GM13977 (cell line): ENCODE data around the gene NRAP.
"Not testable (repeated sequence)": the region's sequence is repeated elsewhere in the genome, so short reads cannot be mapped to it uniquely, and the experiment has no call there.

Source experiments
- DNase-seq: peaks from one replicate; pipeline ENCODE4 v3.0.0; 2012; ENCODE audit warnings: low spot score
- in situ Hi-C: fragments of 300-500 bp; cut with MboI; formaldehyde crosslinking; loops from one replicate; pipeline ENCODE4 v1.12.0; 2022; ENCODE audit warnings: low sequenced_read_pairs, low pct_unique_long_range_greater_than_20kb, mixed read lengths, inconsistent platforms; ENCODE audit not compliant: unreplicated experiment
- TF ChIP-seq, protein P1 (sequence below): IDR thresholded peaks from 2 replicates; pipeline ENCODE4 v1.5.1; 2012; ENCODE audit warnings: mild to moderate bottlenecking, control low read depth; ENCODE audit not compliant: insufficient read depth; ENCODE audit errors: extremely low read depth, missing control alignments

NRAP gene

DNA sequence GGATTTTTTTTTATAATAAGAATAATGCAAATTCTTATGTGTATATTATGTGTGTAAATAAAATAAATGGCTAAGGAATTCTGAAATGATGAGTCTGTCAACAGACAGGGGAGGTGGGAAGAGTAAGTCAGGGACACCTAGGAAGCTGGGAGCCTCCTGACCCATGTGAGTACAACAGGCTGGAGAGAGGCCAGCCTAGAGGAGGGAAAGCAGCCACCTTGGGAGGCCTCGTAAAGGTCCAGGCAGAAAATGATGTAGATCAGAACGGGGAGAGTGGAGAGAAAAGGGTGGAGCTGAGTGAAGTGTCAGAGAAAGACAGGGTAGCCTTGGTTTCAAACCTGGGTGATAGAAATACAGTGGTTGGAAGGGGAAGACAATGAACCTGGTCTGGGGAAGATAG, 6.9 kb downstream of the NRAP start:
- TF ChIP-seq, protein P1, sequence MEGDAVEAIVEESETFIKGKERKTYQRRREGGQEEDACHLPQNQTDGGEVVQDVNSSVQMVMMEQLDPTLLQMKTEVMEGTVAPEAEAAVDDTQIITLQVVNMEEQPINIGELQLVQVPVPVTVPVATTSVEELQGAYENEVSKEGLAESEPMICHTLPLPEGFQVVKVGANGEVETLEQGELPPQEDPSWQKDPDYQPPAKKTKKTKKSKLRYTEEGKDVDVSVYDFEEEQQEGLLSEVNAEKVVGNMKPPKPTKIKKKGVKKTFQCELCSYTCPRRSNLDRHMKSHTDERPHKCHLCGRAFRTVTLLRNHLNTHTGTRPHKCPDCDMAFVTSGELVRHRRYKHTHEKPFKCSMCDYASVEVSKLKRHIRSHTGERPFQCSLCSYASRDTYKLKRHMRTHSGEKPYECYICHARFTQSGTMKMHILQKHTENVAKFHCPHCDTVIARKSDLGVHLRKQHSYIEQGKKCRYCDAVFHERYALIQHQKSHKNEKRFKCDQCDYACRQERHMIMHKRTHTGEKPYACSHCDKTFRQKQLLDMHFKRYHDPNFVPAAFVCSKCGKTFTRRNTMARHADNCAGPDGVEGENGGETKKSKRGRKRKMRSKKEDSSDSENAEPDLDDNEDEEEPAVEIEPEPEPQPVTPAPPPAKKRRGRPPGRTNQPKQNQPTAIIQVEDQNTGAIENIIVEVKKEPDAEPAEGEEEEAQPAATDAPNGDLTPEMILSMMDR: no peak
- DNase-seq: no peak
- in situ Hi-C loops: no loop called here

DNA sequence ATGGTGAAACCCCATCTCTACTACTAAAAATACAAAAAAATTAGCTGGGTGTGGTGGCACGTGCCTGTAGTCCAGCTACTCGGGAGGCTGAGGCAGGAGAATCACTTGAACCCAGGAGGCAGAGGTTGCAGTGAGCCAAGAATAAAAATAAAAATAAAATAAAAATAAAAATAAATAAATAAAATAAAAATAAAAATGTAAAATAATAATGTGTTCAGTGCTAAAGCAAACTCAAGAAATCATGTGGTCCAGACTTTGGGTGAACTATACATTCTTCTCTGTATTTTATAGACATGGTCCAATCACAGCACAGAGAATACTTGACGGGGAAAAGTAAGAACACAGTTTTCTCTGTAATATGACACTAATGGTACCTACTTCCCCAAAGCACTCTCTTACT, 11.4 kb downstream of the NRAP start:
- DNase-seq, in situ Hi-C loops: not testable (repeated sequence)

DNA sequence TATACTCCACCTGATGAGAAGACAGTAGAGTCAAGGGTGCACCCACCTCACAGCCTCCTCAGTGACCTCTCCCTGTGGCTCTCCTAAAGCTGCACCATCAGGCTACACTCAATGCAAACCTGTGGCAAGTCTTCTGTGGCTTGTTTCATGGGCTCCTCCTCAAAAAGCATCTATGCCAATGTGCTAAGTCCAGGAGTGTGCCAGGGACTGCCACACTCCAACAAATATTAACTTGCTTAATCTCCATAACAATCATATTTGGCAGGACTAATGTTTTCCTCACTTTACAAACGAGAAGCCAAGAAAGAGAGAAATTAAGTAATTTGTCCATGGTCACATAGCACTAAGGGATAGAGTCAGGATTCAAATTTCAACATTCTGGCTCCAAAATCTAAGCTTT, 11.9 kb downstream of the NRAP start:
- TF ChIP-seq, protein P1: no peak
- in situ Hi-C loops: no loop called here
- DNase-seq: no peak

DNA sequence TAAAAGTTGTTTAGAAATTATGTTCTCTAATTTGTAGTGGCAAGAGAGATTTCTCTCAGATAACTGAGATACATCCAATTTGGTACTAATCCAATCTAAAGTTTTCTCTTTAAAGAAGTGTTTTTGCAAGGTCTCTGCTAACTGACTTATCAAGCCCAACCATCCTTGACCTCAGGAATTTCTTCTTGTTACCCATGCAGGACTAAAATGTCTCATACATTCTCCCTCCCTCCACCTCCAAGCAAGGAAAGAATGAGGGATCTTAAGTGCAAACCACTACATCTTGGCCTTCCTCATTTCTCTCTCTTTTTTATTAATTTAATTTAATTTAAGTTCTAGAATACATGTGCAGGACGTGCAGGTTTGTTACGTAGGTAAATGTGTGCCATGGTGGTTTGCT, 12.8 kb downstream of the NRAP start:
- no peak for DNase-seq
- in situ Hi-C loops: no loop called here
- TF ChIP-seq, protein P1: no peak

DNA sequence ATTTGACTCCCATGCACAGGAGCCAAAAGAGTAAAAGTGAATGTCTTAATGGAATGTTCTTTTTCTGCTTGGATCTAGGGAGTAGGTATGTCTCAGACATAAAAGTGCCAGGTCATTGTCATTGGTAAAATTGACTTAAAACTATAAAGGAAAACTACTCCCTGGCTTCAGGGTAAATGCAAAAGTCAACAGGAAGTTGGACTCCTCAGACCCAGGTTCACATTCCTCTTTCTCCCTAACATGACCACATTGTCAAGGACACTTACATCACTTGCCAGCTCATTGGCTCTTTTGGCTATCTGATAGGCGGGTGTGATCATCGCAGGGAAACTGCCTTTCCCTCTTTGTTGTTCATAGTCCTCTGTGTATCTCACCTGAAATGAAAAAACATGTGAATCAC, 13.7 kb downstream of the NRAP start:
- TF ChIP-seq, protein P1: no peak
- no peak for DNase-seq
- in situ Hi-C loops: no loop called here

DNA sequence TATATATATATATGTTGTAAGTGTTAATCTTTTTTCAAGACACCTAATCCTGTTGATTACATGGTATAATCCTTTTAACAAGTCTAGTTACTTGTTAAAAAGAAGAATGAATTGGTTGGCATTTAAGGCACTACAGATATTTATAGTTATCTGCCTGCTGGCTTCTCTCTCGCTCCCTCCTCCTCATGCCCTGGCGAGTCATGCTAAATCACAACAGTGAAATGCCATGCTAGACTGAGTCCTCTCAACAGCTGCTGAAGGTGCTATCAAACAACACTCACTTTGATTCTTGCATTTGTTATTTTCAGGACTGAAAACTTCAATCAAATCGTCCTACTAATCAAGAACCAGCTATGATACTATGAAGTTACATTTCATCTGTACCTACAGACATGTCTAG, 15.4 kb downstream of the NRAP start:
- in situ Hi-C loops: no loop called here
- DNase-seq: no peak
- TF ChIP-seq, protein P1: no peak

DNA sequence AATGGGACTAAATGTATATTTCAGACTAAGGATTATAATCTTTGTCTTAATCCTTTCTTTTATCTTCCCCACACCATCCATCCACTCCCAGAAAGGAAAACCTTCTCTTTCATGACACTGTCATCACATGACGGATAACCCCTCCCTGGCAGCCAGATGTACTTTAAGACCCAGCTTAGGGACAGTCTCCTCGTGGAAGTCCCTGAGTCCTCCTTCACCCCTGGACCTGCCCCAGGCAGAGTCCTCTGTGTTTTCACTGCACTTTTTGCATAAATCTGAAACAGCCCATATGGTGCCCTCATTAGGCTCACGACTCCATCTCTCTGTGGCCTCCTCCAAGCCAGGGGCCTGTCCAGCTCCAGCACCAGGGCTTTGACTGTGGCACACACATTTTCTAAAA, 16.0 kb downstream of the NRAP start:
- in situ Hi-C loops: no loop called here
- no peak for DNase-seq
- TF ChIP-seq, protein P1: no peak
